Measurements from ENCODE around the gene IFNE. TPM values are rescaled to one million over a fixed set of nuclear protein-coding genes. Genes with fewer than 3 reads are reported as not detected.
A peak's percentile ranks its signal among the peaks of the same experiment; 100 is the strongest.
"Not testable (repeated sequence)": the region's sequence is repeated elsewhere in the genome, so short reads cannot be mapped to it uniquely, and the experiment has no call there.

The IFNE gene
- total RNA-seq, 4 donors from 2014 or later = not detected

- Histone ChIP-seq H3K4me1 (no peaks in the 10 kb centered on the region), H3K27ac (no peak overlapping the region), H3K36me3 (no peaks in the 10 kb centered on the region), H3K4me3 (no peak overlapping the region), H3K9me3 (peaks cover 0 to 25% (median 0%) of the 10 kb centered on the region in 3 donors), H3K27me3 (no peaks in the 10 kb centered on the region)
- ATAC-seq = no peak
- 75 to 100% methylated on average over 1 of the region's 1 CpG for WGBS, 2 donors (ENCODE audit: low coverage in 1 of 2)
- no peak for TF ChIP-seq POLR2AphosphoS5 (IDR thresholded peaks at IDR 0.05)
- TF ChIP-seq CTCF (IDR thresholded peaks at IDR 0.05) = no peak
- no peak for TF ChIP-seq EP300 (IDR thresholded peaks at IDR 0.05)
- no peak for TF ChIP-seq POLR2A (IDR thresholded peaks at IDR 0.05)
Measured at GRCh38 chr9:21461377-21461776, 20.7 kb downstream of the IFNE start.

- no peak overlapping the region for H3K27ac ChIP-seq
- no peaks in the 10 kb centered on the region for H3K36me3 ChIP-seq
- no peaks in the 10 kb centered on the region for H3K27me3 ChIP-seq
- no peaks in the 10 kb centered on the region for H3K9me3 ChIP-seq
- H3K4me1 ChIP-seq = no peaks in the 10 kb centered on the region
- no peak overlapping the region for H3K4me3 ChIP-seq
- no peak for TF ChIP-seq POLR2A (IDR thresholded peaks at IDR 0.05)
- peak in 2 of 4 experiments; percentile 28 to 49 for TF ChIP-seq CTCF (IDR thresholded peaks at IDR 0.05)
- ATAC-seq = peak; percentile 50
Measured at GRCh38 chr9:21455320-21455719, 26.8 kb downstream of the IFNE start.

DNA sequence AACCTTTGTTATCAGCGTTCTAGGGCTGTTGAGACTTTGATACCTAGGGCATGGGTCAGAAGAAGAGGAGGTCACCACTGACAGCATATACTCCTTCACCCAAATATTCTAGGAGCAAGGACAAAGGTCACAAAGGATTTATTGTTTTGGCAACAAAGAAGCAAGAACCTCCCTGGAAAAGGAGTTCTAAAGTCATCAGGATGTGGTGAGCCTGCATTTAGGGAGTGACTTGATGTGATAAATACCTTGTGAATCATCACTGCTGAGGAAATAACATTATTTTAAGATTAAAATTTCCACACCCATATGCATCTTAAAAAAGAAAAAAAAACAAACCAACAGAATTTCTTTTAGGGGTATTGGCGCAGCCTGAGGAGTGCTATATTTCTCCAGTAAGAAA is 28.0 kb downstream of the IFNE start:
- H3K4me1 ChIP-seq = no peaks in the 10 kb centered on the region
- H3K27ac ChIP-seq = no peak overlapping the region
- WGBS, 2 donors (ENCODE audit: low coverage in 1 of 2) = 60 to 63% methylated on average over 2 of the region's 2 CpGs
- TF ChIP-seq POLR2AphosphoS5 (IDR thresholded peaks at IDR 0.05) (no peak), POLR2A (IDR thresholded peaks at IDR 0.05) (no peak)
- no peaks in the 10 kb centered on the region for H3K27me3 ChIP-seq
- no peaks in the 10 kb centered on the region for H3K9me3 ChIP-seq
- no peak overlapping the region for H3K4me3 ChIP-seq
- no peaks in the 10 kb centered on the region for H3K36me3 ChIP-seq
- no peak for ATAC-seq

DNA sequence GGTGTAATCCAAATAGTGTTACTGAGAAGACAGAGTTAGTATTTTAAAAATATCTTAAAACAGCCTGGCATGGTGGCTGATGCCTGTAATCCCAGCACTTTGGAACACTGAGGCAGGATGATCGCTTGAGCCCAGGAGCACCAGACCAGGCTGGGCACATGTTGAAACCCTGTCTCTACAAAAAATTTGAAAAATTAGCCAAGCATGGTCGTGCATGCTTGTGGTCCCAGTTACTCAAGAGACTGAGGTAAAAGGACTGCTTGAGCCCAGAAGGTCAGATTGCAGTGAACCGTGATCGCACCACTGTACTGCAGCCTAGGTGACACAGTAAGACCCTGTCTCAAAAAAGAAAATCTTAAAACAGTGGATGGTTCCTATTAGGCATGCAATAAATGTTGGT is 29.4 kb downstream of the IFNE start:
- Histone ChIP-seq H3K27me3 (peaks cover 7% of the 10 kb centered on the region), H3K36me3 (no peaks in the 10 kb centered on the region), H3K4me1 (no peaks in the 10 kb centered on the region), H3K9me3 (no peaks in the 10 kb centered on the region), H3K4me3 (no peak overlapping the region), H3K27ac (no peak overlapping the region)
- ATAC-seq = no peak
- TF ChIP-seq POLR2A (IDR thresholded peaks at IDR 0.05) = no peak
- TF ChIP-seq CTCF (IDR thresholded peaks at IDR 0.05) = no peak
- TF ChIP-seq EP300 (IDR thresholded peaks at IDR 0.05) = no peak
- no peak for TF ChIP-seq POLR2AphosphoS5 (IDR thresholded peaks at IDR 0.05)
- WGBS, 2 donors (ENCODE audit: low coverage in 1 of 2) = 68 to 75% methylated on average over 4 of the region's 4 CpGs

- Histone ChIP-seq H3K9me3 (no peaks in the 10 kb centered on the region), H3K27ac (no peak overlapping the region), H3K36me3 (no peaks in the 10 kb centered on the region), H3K27me3 (peaks cover 7% of the 10 kb centered on the region), H3K4me1 (no peaks in the 10 kb centered on the region), H3K4me3 (no peak overlapping the region)
- WGBS, 2 donors (ENCODE audit: low coverage in 1 of 2) = 62 to 65% methylated on average over 4 of the region's 4 CpGs
- no peak for TF ChIP-seq EP300 (IDR thresholded peaks at IDR 0.05)
- no peak for TF ChIP-seq POLR2AphosphoS5 (IDR thresholded peaks at IDR 0.05)
- TF ChIP-seq POLR2A (IDR thresholded peaks at IDR 0.05) = no peak
- no peak for TF ChIP-seq CTCF (IDR thresholded peaks at IDR 0.05)
- ATAC-seq = no peak
Measured at GRCh38 chr9:21450733-21451394, 31.2 kb downstream of the IFNE start.

DNA sequence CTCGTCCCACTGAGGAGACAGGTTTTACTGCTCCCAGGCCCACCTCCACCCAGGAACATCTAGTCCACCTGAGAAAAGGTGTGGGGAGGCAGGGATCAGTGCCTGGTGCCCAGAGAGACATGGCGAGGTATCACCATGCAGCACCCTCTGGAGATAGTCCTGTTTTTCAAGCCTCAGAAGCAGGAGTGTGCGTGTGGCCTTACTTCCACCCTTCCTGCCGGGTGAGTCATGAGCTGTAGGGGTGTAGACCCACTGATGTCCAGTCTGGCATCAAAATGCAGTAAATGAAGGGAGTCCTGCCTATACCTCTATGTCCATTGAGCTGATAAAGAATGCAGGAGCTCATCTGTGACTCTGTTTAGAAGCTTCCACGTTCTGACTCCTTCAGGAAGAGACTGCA is 32.8 kb downstream of the IFNE start:
- H3K27ac ChIP-seq, ATAC-seq, H3K4me3 ChIP-seq: not testable (repeated sequence)

More for the DNA sequence above, 32.8 kb downstream of the IFNE start:
- 70 to 78% methylated on average over 2 of the region's 5 CpGs for WGBS, 2 donors (ENCODE audit: low coverage in 1 of 2)
- not testable (repeated sequence) for H3K9me3 ChIP-seq, H3K36me3 ChIP-seq, H3K27me3 ChIP-seq, H3K4me1 ChIP-seq
